Activated CD4-positive, alpha-beta memory T cell treated with anti-CD3 and anti-CD28 coated beads, Interleukin-2, amount 10 ng/mL, durations not matched to agents 7 days and 5 days (primary cell): ENCODE measurements around the gene LHFPL5. TPM values are rescaled to one million over a fixed set of nuclear protein-coding genes. Genes with fewer than 3 reads are reported as not detected.

Experiments used
- CTCF ChIA-PET: fragments of 350-600 bp; sonication (Branson Sonifier 250); formaldehyde crosslinking; loops from one replicate; lab custom pipeline; 2021; ENCODE audit warnings: antibody characterized with exemption, inconsistent platforms; lab: Charles Lee
- POLR2A ChIA-PET: fragments of 350-600 bp; sonication (Branson Sonifier 250); formaldehyde crosslinking; loops from one replicate; lab custom pipeline; 2021; ENCODE audit warnings: antibody characterized with exemption; lab: Charles Lee
- DNase-seq: peaks from one replicate; pipeline ENCODE4 v3.0.0-alpha.2; 2020
- H3K27ac Mint-ChIP-seq: one replicate; pipeline ENCODE4 v1.8.0; 2021; ENCODE audit warnings: mild to moderate bottlenecking, mixed read lengths
- H3K27me3 Mint-ChIP-seq: one replicate; pipeline ENCODE4 v1.8.0; 2021; ENCODE audit warnings: mixed read lengths
- H3K36me3 Mint-ChIP-seq: one replicate; pipeline ENCODE4 v1.8.0; 2021; ENCODE audit warnings: low read depth, mixed read lengths
- H3K4me1 Mint-ChIP-seq: one replicate; pipeline ENCODE4 v1.8.0; 2021; ENCODE audit warnings: mixed read lengths
- H3K4me3 Mint-ChIP-seq: one replicate; pipeline ENCODE4 v1.8.0; 2021; ENCODE audit warnings: mild to moderate bottlenecking, mixed read lengths
- H3K9me3 Mint-ChIP-seq: one replicate; pipeline ENCODE4 v1.8.0; 2021; ENCODE audit warnings: mixed read lengths
- total RNA-seq, 2 experiments: library from RNA; stranded (reverse); gene quantifications; one replicate each; pipeline ENCODE4 v1.2.3, GENCODE V29; 2021

Gene LHFPL5
- total RNA-seq, 2 experiments from 2014 or later = not detected

DNA sequence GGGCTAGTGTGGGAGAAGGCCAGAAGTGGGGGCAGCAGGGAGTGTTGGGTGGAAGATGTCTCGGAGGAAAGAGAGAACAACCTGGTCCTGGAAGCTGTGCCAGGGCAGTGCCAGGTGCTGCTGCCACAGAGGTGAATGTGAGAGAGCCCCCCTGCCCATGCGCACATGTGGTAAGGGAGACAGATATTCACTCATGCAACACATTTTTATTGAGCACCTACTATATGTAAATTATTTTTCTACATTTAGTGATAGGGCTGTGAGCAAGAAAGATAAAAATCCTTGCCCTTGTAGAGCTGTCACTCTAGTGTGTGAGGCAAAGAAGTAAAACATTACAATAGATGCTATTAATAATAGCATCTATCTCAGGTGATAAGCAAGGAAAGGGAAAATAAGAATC lies 23.9 kb upstream of the LHFPL5 start:
- no peaks in the 10 kb centered on the region for H3K4me1 Mint-ChIP-seq
- H3K9me3 Mint-ChIP-seq = no peaks in the 10 kb centered on the region
- H3K27ac Mint-ChIP-seq = no peak overlapping the region
- H3K27me3 Mint-ChIP-seq = peaks cover 35% of the 10 kb centered on the region
- H3K36me3 Mint-ChIP-seq = no peaks in the 10 kb centered on the region
- no peak for DNase-seq
- H3K4me3 Mint-ChIP-seq = no peak overlapping the region
- ChIA-PET CTCF (interaction anchor here (0.7 kb wide), 1 partner anchor 802 kb away, joined by 3 read pairs; no protein-coding TSS in a partner anchor), POLR2A (no interaction called here)

DNA sequence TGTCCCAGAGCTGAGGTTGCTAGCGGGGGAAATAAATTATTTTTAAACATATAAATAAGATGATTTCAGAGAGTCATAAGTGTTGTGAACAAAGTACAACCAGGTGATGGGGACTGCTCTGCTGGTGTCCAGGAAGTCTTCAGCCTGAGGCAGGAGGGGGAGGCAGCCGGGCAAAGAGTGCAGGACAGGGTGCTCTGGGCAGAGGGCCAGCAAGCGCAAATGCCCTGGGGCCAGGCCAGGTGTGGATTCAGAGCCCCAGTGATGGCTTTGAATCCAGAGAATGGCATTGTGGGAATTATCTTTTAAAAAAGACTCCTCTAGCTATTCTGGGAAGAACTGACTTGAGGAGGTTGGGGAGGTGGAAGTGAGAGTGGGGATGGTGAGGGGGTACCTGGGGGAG lies 22.7 kb upstream of the LHFPL5 start:
- Mint-ChIP-seq H3K27ac (no peak overlapping the region), H3K9me3 (no peaks in the 10 kb centered on the region), H3K4me3 (no peak overlapping the region), H3K36me3 (no peaks in the 10 kb centered on the region), H3K27me3 (peaks cover 36% of the 10 kb centered on the region), H3K4me1 (no peaks in the 10 kb centered on the region)
- ChIA-PET POLR2A (no interaction called here), CTCF (no interaction called here)
- no peak for DNase-seq

DNA sequence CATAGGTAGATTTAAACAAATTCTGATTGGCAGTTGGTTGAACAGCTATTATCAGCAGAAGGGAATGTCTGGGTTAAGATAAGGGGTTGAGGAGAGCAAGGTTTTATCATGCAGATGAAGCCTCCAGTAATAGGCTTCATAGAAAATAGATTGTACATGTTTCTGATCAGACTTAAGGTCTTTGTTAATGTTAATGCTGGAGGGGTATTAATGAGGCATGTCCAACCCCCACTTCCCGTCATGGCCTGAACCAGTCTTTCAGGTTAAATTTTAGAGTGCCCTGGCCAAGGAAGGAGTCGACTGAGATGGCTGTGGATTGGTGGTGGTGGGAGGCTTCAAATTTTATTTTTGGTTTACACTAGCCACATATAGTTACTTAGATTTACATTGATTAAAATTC lies 21.0 kb upstream of the LHFPL5 start:
- ChIA-PET CTCF (no interaction called here), POLR2A (no interaction called here)
- H3K9me3 Mint-ChIP-seq = no peaks in the 10 kb centered on the region
- DNase-seq = no peak
- no peak overlapping the region for H3K4me3 Mint-ChIP-seq
- H3K27me3 Mint-ChIP-seq = peaks cover 45% of the 10 kb centered on the region
- H3K4me1 Mint-ChIP-seq = no peaks in the 10 kb centered on the region
- H3K27ac Mint-ChIP-seq = no peak overlapping the region
- no peaks in the 10 kb centered on the region for H3K36me3 Mint-ChIP-seq

DNA sequence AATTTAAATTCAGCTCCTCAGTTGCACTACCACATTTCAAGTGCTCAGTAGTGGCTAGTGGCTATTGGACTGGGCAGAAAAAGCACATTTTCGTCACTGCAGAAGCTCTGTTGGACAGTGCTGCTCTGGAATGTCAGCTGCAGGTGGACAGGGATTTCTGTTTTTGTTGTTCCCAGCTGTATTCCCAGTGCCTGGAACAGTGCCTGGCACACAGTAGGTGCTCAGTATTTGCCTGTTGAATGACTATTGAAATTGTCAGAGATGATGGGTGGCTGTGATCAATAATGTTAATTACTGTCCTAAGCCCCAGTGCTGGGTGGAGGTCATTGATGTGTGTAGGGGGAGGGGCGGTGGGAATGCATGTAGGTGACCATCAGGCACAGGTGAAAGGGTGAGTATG lies 18.9 kb upstream of the LHFPL5 start:
- no peak overlapping the region for H3K4me3 Mint-ChIP-seq
- H3K9me3 Mint-ChIP-seq = no peaks in the 10 kb centered on the region
- DNase-seq = no peak
- no peaks in the 10 kb centered on the region for H3K4me1 Mint-ChIP-seq
- ChIA-PET CTCF (no interaction called here), POLR2A (no interaction called here)
- no peaks in the 10 kb centered on the region for H3K36me3 Mint-ChIP-seq
- peaks cover 43% of the 10 kb centered on the region for H3K27me3 Mint-ChIP-seq
- no peak overlapping the region for H3K27ac Mint-ChIP-seq

DNA sequence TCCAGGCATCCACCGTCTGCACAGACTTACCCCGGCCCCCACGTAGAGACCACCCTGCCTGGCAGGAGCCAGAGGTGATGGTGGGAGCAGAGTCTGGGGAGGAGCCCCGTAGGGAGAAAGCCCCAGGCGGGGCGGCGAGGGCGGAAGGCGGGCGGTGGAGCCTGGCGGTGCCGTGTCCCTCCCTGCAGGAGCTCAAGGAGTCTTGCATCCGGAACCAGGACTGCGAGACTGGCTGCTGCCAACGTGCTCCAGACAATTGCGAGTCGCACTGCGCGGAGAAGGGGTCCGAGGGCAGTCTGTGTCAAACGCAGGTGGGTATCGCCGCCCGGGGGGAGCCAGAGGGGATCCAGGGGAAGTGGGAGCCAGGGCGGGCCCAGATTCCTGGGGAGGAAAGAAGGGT lies 18.3 kb upstream of the LHFPL5 start:
- Mint-ChIP-seq H3K4me1 (no peaks in the 10 kb centered on the region), H3K27me3 (peaks cover 42% of the 10 kb centered on the region), H3K36me3 (no peaks in the 10 kb centered on the region), H3K27ac (no peak overlapping the region), H3K9me3 (no peaks in the 10 kb centered on the region), H3K4me3 (no peak overlapping the region)
- DNase-seq = no peak
- ChIA-PET POLR2A (no interaction called here), CTCF (no interaction called here)

DNA sequence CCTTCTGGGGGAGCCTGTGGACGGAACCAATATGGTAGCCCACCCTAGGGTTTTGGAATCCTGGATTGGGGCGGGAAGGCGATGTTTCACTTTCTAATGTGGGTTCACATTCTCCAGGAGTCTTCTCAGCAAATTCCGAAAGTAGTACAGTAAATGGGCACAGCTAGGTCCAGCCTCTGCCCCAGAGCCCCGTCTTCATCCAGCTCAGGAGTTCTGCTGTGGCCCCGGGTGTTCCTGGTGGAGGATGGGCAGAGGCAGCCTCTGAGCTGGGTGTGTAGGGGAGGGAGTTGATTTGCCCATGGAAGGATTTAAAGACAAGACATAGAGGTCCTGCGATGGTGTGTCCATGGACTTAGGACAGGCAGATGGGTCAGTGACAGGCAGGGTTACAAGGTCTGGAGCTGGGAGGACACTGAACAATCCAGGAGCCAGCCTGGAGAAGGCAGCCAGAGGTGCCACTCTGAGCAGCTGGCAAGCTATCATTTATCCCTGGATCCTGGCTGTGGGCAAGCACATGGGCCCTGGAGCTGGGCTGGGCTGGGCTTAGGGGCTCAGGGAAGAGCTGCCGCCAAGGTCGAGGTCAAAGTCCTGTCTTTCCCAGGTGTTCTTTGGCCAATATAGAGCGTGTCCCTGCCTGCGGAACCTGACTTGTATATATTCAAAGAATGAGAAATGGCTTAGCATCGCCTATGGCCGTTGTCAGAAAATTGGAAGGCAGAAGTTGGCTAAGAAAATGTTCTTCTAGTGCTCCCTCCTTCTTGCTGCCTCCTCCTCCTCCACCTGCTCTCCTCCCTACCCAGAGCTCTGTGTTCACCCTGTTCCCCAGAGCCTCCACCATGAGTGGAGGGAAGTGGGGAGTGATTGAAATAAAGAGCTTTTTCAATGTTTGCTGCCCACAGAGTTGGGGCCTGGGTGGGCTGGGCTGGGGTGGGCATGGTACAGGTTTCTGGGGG lies 17.6 kb upstream of the LHFPL5 start:
- no peak overlapping the region for H3K4me3 Mint-ChIP-seq
- no peak for DNase-seq
- ChIA-PET CTCF (no interaction called here), POLR2A (interaction anchor here (0.5 to 1.1 kb wide), 2 partner anchors 10 to 241 kb away, joined by 3 read pairs; partner anchors contain the start of gene CLPS)
- peaks cover 42% of the 10 kb centered on the region for H3K27me3 Mint-ChIP-seq
- H3K36me3 Mint-ChIP-seq = no peaks in the 10 kb centered on the region
- no peak overlapping the region for H3K27ac Mint-ChIP-seq
- no peaks in the 10 kb centered on the region for H3K9me3 Mint-ChIP-seq
- no peaks in the 10 kb centered on the region for H3K4me1 Mint-ChIP-seq

DNA sequence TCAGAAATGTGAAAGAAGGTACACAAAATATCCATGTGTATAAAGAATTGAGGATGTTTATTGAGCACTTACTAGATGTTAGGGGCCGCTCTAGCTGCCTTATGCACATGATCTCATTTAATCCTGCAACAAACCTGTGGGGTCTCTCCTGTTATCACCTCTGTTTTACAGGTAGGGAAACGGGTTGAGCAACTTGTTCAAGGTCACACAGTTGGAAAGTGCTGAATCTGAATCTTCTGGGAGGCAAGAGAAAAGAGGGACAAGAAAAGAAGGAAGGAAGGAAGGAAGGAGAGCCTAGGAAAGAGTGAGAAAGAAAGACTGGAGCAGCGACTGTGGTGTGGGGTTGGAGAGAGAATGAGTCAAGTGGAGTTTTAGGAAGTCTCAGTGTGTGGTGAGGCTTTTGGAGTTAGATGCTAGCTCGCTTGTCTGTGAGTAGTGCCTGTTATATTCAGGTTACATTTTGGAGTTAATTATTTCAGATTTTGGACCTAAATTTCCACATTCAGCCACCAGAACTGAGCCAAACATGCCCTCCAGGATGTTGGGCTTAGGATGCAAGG lies 16.6 kb upstream of the LHFPL5 start:
- ChIA-PET CTCF (interaction anchor here (1.3 kb wide), 1 partner anchor 9 kb away, joined by 3 read pairs; the partner anchor contains the start of gene CLPS), POLR2A (interaction anchor here (1.1 kb wide), 1 partner anchor 9 kb away, joined by 3 read pairs; the partner anchor contains the start of gene CLPS)
- Mint-ChIP-seq H3K27me3 (peaks cover 42% of the 10 kb centered on the region), H3K4me1 (no peaks in the 10 kb centered on the region), H3K4me3 (no peak overlapping the region), H3K9me3 (no peaks in the 10 kb centered on the region), H3K36me3 (no peaks in the 10 kb centered on the region), H3K27ac (no peak overlapping the region)
- no peak for DNase-seq

DNA sequence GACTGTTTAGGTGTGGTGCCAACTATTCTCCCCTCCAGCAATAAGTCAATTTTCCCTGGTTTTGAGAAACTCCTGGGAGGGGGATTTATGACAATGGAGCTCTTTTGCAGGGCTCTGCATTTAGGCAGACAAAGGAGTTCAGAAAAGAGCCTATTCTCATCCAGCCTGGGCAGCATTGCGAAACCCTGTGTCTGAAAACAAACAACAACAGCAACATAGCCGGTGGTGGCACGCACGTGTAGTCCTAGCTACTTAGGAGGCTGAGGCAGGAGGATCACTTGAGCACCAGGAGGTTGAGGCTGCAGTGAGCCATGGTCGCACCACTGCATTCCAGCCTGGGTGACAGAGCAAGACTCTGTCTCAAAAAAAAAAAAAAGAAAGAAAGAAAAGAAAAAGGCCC lies 14.5 kb upstream of the LHFPL5 start:
- H3K36me3 Mint-ChIP-seq = no peaks in the 10 kb centered on the region
- H3K9me3 Mint-ChIP-seq = no peaks in the 10 kb centered on the region
- POLR2A ChIA-PET = no interaction called here
- DNase-seq = no peak
- CTCF ChIA-PET = no interaction called here
- peaks cover 28% of the 10 kb centered on the region for H3K27me3 Mint-ChIP-seq
- no peak overlapping the region for H3K27ac Mint-ChIP-seq
- H3K4me1 Mint-ChIP-seq = no peaks in the 10 kb centered on the region
- no peak overlapping the region for H3K4me3 Mint-ChIP-seq

DNA sequence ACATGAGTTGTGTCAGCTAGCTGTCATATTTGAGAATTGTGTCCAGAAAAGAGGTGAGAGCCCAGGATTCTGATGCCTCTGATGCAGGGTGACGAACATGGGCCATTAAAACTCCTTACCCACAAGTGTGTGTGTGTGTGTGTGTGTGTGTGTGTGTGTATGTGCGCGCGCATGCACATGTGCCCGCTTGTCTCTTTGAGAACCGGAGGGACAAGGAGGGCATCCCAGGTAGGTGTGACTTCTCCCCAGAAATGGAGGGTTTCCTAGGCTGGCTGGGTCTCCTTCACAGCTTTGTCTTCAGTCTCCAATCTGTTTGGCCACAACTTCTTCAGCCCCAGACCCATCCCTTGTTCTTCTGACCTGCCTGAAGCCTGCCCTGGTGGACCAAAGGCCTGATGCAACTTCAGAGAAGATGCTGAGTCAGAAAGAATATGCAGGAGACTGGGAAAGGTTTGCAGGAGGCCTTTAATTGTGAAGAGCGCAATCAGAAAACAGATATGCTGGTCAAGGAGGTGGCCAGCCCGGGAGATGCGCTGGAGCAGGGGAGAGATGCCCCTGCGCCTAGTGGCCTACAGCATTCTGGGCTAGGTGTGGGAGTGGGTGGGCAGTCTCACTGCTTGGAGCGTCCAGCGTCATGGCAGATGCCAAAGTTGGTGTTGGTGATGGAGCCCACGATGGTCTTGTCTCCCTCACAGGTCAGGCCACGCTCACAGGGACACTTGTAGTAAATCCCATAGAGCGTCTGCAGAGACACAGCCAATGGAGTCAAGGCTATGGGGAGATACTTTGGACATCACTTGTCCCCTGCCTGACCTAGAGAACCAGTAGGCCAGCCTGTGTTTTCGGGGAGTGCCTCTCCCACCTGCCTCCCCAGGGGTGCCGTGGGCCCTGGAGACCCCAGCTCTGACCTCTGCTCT lies 10.4 kb upstream of the LHFPL5 start:
- H3K4me3 Mint-ChIP-seq = no peak overlapping the region

DNA sequence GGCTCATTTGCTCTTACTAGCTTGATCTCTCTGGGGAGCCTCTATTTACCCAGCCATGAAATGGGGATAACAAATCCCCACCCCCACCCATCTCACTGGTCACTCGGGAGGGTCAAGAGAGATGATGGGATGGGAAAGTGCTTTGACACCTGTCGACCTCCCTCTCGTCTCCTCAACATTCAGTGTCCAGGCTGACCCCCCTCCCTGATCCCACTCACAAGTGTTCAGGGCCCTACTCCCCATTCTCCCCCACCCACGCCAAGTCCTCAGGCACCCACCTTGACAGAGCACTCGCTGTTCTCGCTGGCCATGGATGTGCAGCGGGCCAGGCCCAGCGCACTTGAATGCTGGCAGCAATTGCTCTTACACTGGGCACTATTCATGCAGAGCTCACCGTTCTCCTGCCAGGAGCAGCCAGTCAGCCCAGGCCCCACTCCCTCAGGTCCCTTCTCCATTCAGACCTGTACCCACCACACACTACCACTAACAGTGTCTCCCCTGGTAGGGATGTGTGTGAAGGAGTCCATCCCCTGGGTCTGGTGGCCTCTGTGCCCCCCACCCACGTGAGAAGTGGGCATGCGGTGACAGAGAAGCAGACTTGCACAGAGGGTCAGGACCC lies 9.6 kb upstream of the LHFPL5 start:
- no peaks in the 10 kb centered on the region for H3K9me3 Mint-ChIP-seq
- DNase-seq = no peak
- CTCF ChIA-PET = no interaction called here
- no peaks in the 10 kb centered on the region for H3K4me1 Mint-ChIP-seq
- no peak overlapping the region for H3K4me3 Mint-ChIP-seq
- no peak overlapping the region for H3K27ac Mint-ChIP-seq
- POLR2A ChIA-PET = no interaction called here
- no peaks in the 10 kb centered on the region for H3K36me3 Mint-ChIP-seq
- peaks cover 8% of the 10 kb centered on the region for H3K27me3 Mint-ChIP-seq

More for the DNA sequence above, 10.4 kb upstream of the LHFPL5 start:
- Mint-ChIP-seq H3K27me3 (peaks cover 3% of the 10 kb centered on the region), H3K9me3 (no peaks in the 10 kb centered on the region), H3K4me1 (no peaks in the 10 kb centered on the region), H3K36me3 (no peaks in the 10 kb centered on the region), H3K27ac (no peak overlapping the region)
- no peak for DNase-seq
- ChIA-PET POLR2A (no interaction called here), CTCF (no interaction called here)

DNA sequence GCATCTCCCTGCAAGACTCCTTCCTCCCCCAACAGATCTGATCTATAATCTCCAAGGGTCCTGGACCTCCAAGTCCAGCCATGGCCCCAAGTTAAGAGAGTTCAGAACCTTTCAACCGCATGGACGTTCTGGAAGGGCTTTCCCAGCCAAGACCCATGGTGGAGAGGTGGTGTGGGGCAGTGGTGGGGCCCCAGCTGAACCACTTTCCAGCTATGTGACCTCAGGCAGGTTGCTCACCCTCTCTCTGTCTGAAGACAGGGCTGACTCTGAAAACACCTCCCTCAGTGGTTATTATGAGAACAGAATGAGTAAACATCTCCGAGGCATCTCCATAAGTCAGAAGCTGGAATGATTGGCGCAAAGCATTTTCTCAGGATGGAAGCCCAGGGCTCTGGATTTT lies 8.9 kb upstream of the LHFPL5 start:
- no peak for DNase-seq
- Mint-ChIP-seq H3K36me3 (no peaks in the 10 kb centered on the region), H3K4me1 (no peaks in the 10 kb centered on the region), H3K9me3 (no peaks in the 10 kb centered on the region), H3K4me3 (no peak overlapping the region), H3K27ac (no peak overlapping the region), H3K27me3 (peaks cover 8% of the 10 kb centered on the region)
- POLR2A ChIA-PET = no interaction called here
- CTCF ChIA-PET = no interaction called here

DNA sequence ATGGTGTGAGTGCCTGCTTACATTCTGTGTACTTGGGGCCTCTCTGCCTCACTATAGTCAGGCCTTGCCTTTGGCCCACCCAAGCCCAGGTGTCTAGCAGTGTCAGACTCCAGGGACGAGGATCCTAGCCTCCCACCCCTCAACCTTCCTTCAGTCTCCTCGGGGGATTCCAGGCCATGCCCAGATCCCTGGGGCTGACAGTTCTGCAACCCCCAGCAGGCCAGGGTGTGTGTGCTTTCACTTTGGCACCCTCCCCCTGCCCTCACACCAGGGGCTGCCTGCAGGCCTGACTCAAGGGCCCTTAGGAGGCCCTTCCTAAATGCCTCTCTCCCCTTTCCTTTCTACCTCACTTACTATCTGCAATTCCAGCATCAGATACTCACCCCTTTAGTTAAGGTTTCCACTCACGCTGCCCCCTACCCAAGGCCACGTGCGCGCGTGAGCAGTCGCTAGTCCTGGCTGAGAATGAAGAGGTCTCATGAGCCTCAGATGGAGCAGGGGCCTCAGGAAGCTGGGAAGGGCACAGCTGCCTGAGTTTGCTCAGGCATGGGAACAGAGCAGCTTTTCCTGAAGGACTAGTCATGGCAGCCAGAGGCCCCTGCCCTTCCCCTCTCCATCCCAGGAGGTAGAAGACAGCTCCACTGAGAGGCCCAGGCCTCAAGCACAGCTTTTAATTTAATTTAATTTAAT lies 7.2 kb upstream of the LHFPL5 start:
- Mint-ChIP-seq H3K9me3 (no peaks in the 10 kb centered on the region), H3K27ac (no peak overlapping the region), H3K36me3 (no peaks in the 10 kb centered on the region), H3K27me3 (peaks cover 8% of the 10 kb centered on the region), H3K4me3 (no peak overlapping the region), H3K4me1 (no peaks in the 10 kb centered on the region)
- POLR2A ChIA-PET = interaction anchor here (1.2 kb wide), 1 partner anchor 10 kb away, joined by 3 read pairs; no protein-coding TSS in a partner anchor
- CTCF ChIA-PET = interaction anchor here (1.5 kb wide), 1 partner anchor 9 kb away, joined by 3 read pairs; no protein-coding TSS in a partner anchor
- DNase-seq = no peak
